Activated T-cell treated with anti-CD3 and anti-CD28 coated beads, Interleukin-2, amount 50 U/mL, for 4 hours (primary cell): Measurements from ENCODE around the gene SETD6. TPM values are rescaled to one million over a fixed set of nuclear protein-coding genes. Genes with fewer than 3 reads are reported as not detected.

Experiments
- ATAC-seq, 2 donors: fragments of 200-7000 bp; cut with Tn5 transposase; one replicate each; pipeline ENCODE4 v1.10.0; 2021
- DNase-seq: peaks from one replicate; pipeline ENCODE4 v3.0.0-alpha.2; 2020
- H3K27me3 Mint-ChIP-seq: one replicate; pipeline ENCODE4 v1.8.0; 2021; ENCODE audit warnings: low read depth, mixed read lengths
- H3K36me3 Mint-ChIP-seq: one replicate; pipeline ENCODE4 v1.8.0; 2022; ENCODE audit warnings: mixed read lengths; ENCODE audit not compliant: insufficient read depth
- H3K4me1 Mint-ChIP-seq: one replicate; pipeline ENCODE4 v1.8.0; 2021; ENCODE audit warnings: low read depth, mixed read lengths
- H3K4me3 Mint-ChIP-seq: one replicate; pipeline ENCODE4 v1.8.0; 2021; ENCODE audit warnings: mild to moderate bottlenecking, moderate library complexity, mixed read lengths
- H3K9me3 Mint-ChIP-seq: one replicate; pipeline ENCODE4 v1.8.0; 2021; ENCODE audit warnings: mixed read lengths
- total RNA-seq, 3 donors: library from RNA; stranded (reverse); gene quantifications; one replicate each; pipeline ENCODE4 v1.2.1, GENCODE V29; 2021

Gene SETD6
- total RNA-seq, 3 donors from 2014 or later, result 31.7 to 36.5 (median 33.3) TPM

GRCh38 chr16:58499615-58500351 lies 15.5 kb upstream of the SETD6 start, which contains the start of gene NDRG4:
Gene NDRG4, plus strand, starts transcription at chr16:58500143. Its CDS starts 106 bp downstream, at chr16:58500249.
- H3K36me3 Mint-ChIP-seq, result no peaks in the 10 kb centered on the region
- peak within 1 kb of the TSS; percentile 73 for H3K4me3 Mint-ChIP-seq
- peaks cover 5% of the 10 kb centered on the region for H3K4me1 Mint-ChIP-seq
- no peaks in the 10 kb centered on the region for H3K9me3 Mint-ChIP-seq
- ATAC-seq (peak; percentile 53 to 64), DNase-seq (peak; percentile 32)
- peaks cover 12% of the 10 kb centered on the region for H3K27me3 Mint-ChIP-seq

DNA sequence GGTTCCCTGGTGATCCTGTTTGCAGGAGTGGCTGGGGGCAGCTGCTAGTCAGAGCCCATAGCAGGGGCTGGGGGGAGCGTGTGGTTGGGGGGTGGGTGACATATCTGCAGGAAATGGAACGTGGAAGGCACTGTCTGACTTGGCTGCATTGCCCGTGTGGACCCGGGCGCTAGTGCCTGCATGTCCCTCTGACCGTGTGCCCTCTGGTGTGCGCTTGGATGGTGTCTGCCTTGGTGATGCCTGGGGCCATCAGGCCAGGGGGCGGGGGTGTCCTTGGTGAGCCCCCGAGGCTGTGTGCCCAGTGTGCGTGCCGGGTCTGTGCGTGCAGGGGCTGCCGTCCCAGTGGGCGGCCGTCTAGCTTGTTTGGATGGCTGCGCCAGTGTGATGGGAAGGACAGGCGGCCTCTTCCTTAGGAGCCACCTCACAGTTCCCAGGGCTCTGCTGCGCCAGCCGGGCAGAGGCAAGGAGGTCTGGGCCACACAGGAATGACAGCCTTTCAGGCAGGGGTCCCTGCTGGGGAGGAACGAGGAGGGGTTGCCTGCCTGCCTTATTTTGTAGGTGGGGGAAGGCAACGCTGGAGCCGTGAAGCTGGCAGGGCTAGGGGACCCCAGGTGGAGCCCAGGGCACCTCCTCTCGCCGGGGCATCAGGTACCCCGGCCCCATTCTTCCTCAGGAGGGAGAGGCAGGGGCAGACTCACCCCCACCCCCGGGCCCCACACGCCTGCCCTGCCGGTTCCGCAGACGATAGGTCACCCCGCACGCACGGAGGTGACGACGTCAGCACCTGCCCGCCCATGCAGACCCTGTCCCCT lies 14.7 kb upstream of the SETD6 start:
- Mint-ChIP-seq H3K36me3 (no peaks in the 10 kb centered on the region), H3K27me3 (peaks cover 9% of the 10 kb centered on the region), H3K9me3 (no peaks in the 10 kb centered on the region), H3K4me1 (peaks cover 5% of the 10 kb centered on the region), H3K4me3 (peak overlapping the region; percentile 73)
- DNase-seq (no peak), ATAC-seq (peak; percentile 44 to 52)

- H3K9me3 Mint-ChIP-seq, result no peaks in the 10 kb centered on the region
- ATAC-seq (peak; percentile 49 to 58), DNase-seq (peak; percentile 47)
- H3K27me3 Mint-ChIP-seq, result peaks cover 9% of the 10 kb centered on the region
- H3K4me3 Mint-ChIP-seq, result peak overlapping the region; percentile 73
- peaks cover 5% of the 10 kb centered on the region for H3K4me1 Mint-ChIP-seq
- no peaks in the 10 kb centered on the region for H3K36me3 Mint-ChIP-seq
These were observed 13.8 kb upstream of the SETD6 start for GRCh38 chr16:58501242-58502131.

GRCh38 chr16:58502217-58502921 lies 12.9 kb upstream of the SETD6 start:
- H3K4me1 Mint-ChIP-seq, result peaks cover 5% of the 10 kb centered on the region
- H3K36me3 Mint-ChIP-seq, result no peaks in the 10 kb centered on the region
- DNase-seq (no peak), ATAC-seq (no peak)
- H3K27me3 Mint-ChIP-seq, result peaks cover 9% of the 10 kb centered on the region
- H3K9me3 Mint-ChIP-seq, result no peaks in the 10 kb centered on the region
- H3K4me3 Mint-ChIP-seq, result no peak overlapping the region

GRCh38 chr16:58503166-58503862 lies 12.0 kb upstream of the SETD6 start:
- ATAC-seq (no peak), DNase-seq (no peak)
- Mint-ChIP-seq H3K27me3 (peaks cover 9% of the 10 kb centered on the region), H3K9me3 (no peaks in the 10 kb centered on the region), H3K4me3 (no peak overlapping the region), H3K36me3 (no peaks in the 10 kb centered on the region), H3K4me1 (peaks cover 5% of the 10 kb centered on the region)

- no peak overlapping the region for H3K4me3 Mint-ChIP-seq
- no peaks in the 10 kb centered on the region for H3K9me3 Mint-ChIP-seq
- no peak for ATAC-seq
- DNase-seq, result no peak
- peaks cover 5% of the 10 kb centered on the region for H3K4me1 Mint-ChIP-seq
- H3K36me3 Mint-ChIP-seq, result no peaks in the 10 kb centered on the region
- H3K27me3 Mint-ChIP-seq, result peaks cover 9% of the 10 kb centered on the region
These were observed 11.2 kb upstream of the SETD6 start for GRCh38 chr16:58503863-58504688.

DNA sequence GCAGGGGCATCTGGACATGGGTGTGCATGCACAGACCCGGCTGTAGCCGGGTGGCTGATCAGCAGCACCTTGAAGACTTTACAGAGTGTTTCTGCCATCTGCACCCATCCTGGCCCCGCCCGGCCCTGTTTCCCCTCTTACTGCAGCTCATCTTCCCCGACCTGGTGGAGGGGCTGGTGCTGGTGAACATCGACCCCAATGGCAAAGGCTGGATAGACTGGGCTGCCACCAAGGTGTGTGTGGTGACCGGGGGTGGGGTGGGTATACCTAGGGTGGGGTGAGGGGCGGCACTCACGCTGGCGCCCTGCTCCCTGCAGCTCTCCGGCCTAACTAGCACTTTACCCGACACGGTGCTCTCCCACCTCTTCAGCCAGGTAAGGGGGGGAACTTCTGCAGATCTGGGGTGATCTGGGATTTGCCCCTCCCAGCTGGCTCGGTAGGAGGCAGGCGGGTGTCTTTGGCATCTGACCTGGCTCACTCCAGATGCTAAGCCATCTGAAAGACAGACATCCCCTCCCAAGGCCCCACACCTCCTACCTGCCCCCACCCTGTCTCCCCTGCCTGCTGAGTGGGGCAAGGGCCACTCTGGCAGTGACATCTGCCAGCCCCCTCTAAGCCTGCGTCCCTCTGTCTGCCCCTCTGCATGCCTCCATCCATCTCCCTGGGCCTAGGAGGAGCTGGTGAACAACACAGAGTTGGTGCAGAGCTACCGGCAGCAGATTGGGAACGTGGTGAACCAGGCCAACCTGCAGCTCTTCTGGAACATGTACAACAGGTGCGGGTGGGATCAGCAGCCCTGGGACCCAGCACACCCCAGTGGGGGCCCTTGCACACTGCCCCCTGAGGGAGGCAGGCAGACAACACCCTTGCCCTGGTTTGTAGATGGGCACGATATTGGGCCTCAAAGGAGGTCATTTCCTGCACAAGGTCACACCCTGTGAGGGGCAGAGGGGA lies 8.8 kb upstream of the SETD6 start:
- Mint-ChIP-seq H3K4me3 (no peak overlapping the region), H3K36me3 (no peaks in the 10 kb centered on the region), H3K9me3 (no peaks in the 10 kb centered on the region), H3K4me1 (peaks cover 2% of the 10 kb centered on the region), H3K27me3 (peaks cover 6% of the 10 kb centered on the region)
- ATAC-seq (no peak), DNase-seq (no peak)

DNA sequence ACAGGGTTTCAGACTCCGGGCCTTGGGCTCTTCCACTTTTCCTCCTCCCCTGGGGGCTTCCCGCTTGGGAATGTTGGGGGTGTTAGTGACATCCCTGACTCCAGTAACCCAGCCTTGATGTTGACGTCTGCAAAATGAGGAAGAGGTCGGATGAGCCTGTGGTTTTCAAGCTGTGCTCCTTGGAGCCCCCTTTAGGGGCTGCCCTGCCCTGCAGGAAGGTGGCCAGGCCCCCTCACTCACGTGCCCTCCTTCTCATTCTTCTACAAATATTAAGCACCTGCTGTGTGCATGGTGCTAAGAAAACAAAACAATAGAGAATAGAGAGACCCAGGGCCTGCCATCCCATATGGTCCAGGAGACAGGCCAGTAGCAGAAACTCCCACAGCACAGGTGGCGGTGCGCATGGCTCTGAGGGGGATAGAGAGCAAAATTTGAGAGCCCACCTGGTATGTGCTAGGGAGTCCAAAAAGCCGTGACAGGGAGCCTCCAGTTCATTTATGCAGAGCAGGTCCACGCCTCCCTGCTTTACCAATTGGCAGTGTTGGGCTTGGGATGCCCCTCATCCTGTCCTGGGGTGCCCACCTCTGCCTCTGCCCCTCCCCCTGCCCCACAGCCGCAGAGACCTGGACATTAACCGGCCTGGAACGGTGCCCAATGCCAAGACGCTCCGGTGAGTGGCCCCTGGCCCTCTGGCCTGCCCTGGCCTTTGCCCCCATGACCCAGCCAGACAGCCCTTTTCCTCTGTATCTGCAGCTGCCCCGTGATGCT lies 7.9 kb upstream of the SETD6 start:
- Mint-ChIP-seq H3K4me3 (no peak overlapping the region), H3K27me3 (peaks cover 5% of the 10 kb centered on the region), H3K36me3 (no peaks in the 10 kb centered on the region), H3K9me3 (no peaks in the 10 kb centered on the region), H3K4me1 (no peaks in the 10 kb centered on the region)
- DNase-seq, result no peak
- no peak for ATAC-seq

DNA sequence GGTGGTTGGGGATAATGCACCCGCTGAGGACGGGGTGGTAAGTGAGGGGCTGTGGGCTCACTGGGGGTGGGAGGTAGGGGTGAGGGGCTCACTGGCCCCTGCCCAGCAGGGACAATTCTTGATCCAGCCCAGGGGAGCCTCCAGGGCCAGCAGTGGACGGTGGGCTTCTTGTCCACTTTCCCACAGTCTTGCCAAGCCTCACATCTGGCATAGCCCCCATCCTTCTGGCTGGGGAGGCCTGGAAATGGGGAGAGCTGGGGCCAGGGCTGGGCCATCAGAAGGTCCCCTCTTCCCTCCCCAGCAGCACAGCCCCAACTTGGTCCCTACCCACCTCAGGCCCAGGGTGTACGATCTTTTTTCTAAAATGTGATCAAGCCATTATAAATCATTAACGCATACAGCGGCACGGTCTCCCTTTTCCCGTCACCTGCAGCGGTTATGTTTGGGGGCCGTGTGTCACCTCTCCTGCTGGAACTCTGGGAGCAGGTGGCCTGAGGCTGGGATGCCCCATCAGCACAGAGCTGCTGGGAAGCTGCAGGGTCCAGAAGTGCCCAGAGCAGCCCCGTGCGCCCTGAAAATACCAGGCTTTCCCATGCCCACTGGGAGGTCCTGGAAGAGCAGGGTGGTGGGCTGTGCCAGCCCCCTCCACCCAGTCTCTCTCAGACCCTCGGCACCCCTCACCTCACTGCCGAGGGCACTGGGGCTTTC lies 7.2 kb upstream of the SETD6 start:
- Mint-ChIP-seq H3K4me3 (no peak overlapping the region), H3K36me3 (no peaks in the 10 kb centered on the region), H3K27me3 (peaks cover 1% of the 10 kb centered on the region), H3K4me1 (no peaks in the 10 kb centered on the region), H3K9me3 (no peaks in the 10 kb centered on the region)
- DNase-seq (no peak), ATAC-seq (no peak)

GRCh38 chr16:58508671-58509251 lies 6.6 kb upstream of the SETD6 start:
- no peaks in the 10 kb centered on the region for H3K9me3 Mint-ChIP-seq
- no peak for ATAC-seq
- H3K36me3 Mint-ChIP-seq, result no peaks in the 10 kb centered on the region
- H3K4me3 Mint-ChIP-seq, result no peak overlapping the region
- H3K4me1 Mint-ChIP-seq, result no peaks in the 10 kb centered on the region
- no peaks in the 10 kb centered on the region for H3K27me3 Mint-ChIP-seq
- DNase-seq, result no peak
